A549 (cell line): ENCODE results near the gene SLC2A5.

Experiments used
- CTCF ChIP-seq: fragments of >200 bp; sonication (Bioruptor Twin); formaldehyde crosslinking; IDR thresholded peaks from 3 replicates; pipeline ENCODE4 v1.5.1; 2016
- POLR2A ChIP-seq: IDR thresholded peaks from 2 replicates; pipeline ENCODE4 v1.6.1; 2012; ENCODE audit warnings: mild to moderate bottlenecking, low read length

GRCh38 chr1:9079988-9080704 is 10.7 kb upstream of the SLC2A5 start:
- TF ChIP-seq CTCF (no peak), POLR2A (no peak)
